Activated T-cell treated with anti-CD3 and anti-CD28 coated beads, Interleukin-2, amount 50 U/mL, for 4 hours (primary cell): ENCODE data around the gene PSMA8. TPM values are rescaled to one million over a fixed set of nuclear protein-coding genes. Genes with fewer than 3 reads are reported as not detected.
"Not testable (repeated sequence)": the region's sequence is repeated elsewhere in the genome, so short reads cannot be mapped to it uniquely, and the experiment has no call there.

Experiments used
- ATAC-seq, 2 donors: fragments of 200-7000 bp; cut with Tn5 transposase; one replicate each; pipeline ENCODE4 v1.10.0; 2021
- DNase-seq: peaks from one replicate; pipeline ENCODE4 v3.0.0-alpha.2; 2020
- H3K27me3 Mint-ChIP-seq: one replicate; pipeline ENCODE4 v1.8.0; 2021; ENCODE audit warnings: low read depth, mixed read lengths
- H3K36me3 Mint-ChIP-seq: one replicate; pipeline ENCODE4 v1.8.0; 2022; ENCODE audit warnings: mixed read lengths; ENCODE audit not compliant: insufficient read depth
- H3K4me1 Mint-ChIP-seq: one replicate; pipeline ENCODE4 v1.8.0; 2021; ENCODE audit warnings: low read depth, mixed read lengths
- H3K4me3 Mint-ChIP-seq: one replicate; pipeline ENCODE4 v1.8.0; 2021; ENCODE audit warnings: mild to moderate bottlenecking, moderate library complexity, mixed read lengths
- H3K9me3 Mint-ChIP-seq: one replicate; pipeline ENCODE4 v1.8.0; 2021; ENCODE audit warnings: mixed read lengths
- total RNA-seq, 3 donors: library from RNA; stranded (reverse); gene quantifications; one replicate each; pipeline ENCODE4 v1.2.1, GENCODE V29; 2021

Gene PSMA8
- total RNA-seq, 3 donors from 2014 or later = 0.87 to 2.1 (median 1.0) TPM

- no peak overlapping the region for H3K4me3 Mint-ChIP-seq
- DNase-seq (no peak), ATAC-seq (no peak)
- no peaks in the 10 kb centered on the region for H3K9me3 Mint-ChIP-seq
- peaks cover 3% of the 10 kb centered on the region for H3K4me1 Mint-ChIP-seq
- H3K27me3 Mint-ChIP-seq = no peaks in the 10 kb centered on the region
- no peaks in the 10 kb centered on the region for H3K36me3 Mint-ChIP-seq
These were observed 62.9 kb downstream of the PSMA8 start for GRCh38 chr18:26196605-26197004.

GRCh38 chr18:26202001-26202400 is 68.3 kb downstream of the PSMA8 start:
- not testable (repeated sequence) for H3K27me3 Mint-ChIP-seq, H3K4me1 Mint-ChIP-seq, ATAC-seq

GRCh38 chr18:26205318-26205717 is 71.6 kb downstream of the PSMA8 start:
- Mint-ChIP-seq H3K27me3 (no peaks in the 10 kb centered on the region), H3K36me3 (no peaks in the 10 kb centered on the region), H3K4me1 (no peaks in the 10 kb centered on the region), H3K9me3 (no peaks in the 10 kb centered on the region), H3K4me3 (no peak overlapping the region)
- DNase-seq (no peak), ATAC-seq (no peak)

More at GRCh38 chr18:26202001-26202400, 68.3 kb downstream of the PSMA8 start:
- H3K9me3 Mint-ChIP-seq, DNase-seq, H3K36me3 Mint-ChIP-seq, H3K4me3 Mint-ChIP-seq: not testable (repeated sequence)

GRCh38 chr18:26206488-26206887 is 72.8 kb downstream of the PSMA8 start:
- H3K4me1 Mint-ChIP-seq = no peaks in the 10 kb centered on the region
- H3K4me3 Mint-ChIP-seq = no peak overlapping the region
- no peaks in the 10 kb centered on the region for H3K9me3 Mint-ChIP-seq
- ATAC-seq (no peak), DNase-seq (no peak)
- no peaks in the 10 kb centered on the region for H3K27me3 Mint-ChIP-seq
- no peaks in the 10 kb centered on the region for H3K36me3 Mint-ChIP-seq

GRCh38 chr18:26207937-26208336 is 74.3 kb downstream of the PSMA8 start:
- Mint-ChIP-seq H3K36me3 (no peaks in the 10 kb centered on the region), H3K4me3 (no peak overlapping the region)
- no peak for ATAC-seq

GRCh38 chr18:26208977-26209376 is 75.3 kb downstream of the PSMA8 start:
- ATAC-seq (no peak), DNase-seq (no peak)
- Mint-ChIP-seq H3K4me1 (no peaks in the 10 kb centered on the region), H3K4me3 (no peak overlapping the region), H3K9me3 (no peaks in the 10 kb centered on the region), H3K36me3 (no peaks in the 10 kb centered on the region), H3K27me3 (no peaks in the 10 kb centered on the region)

More at GRCh38 chr18:26207937-26208336, 74.3 kb downstream of the PSMA8 start:
- Mint-ChIP-seq H3K4me1 (no peaks in the 10 kb centered on the region), H3K27me3 (no peaks in the 10 kb centered on the region), H3K9me3 (no peaks in the 10 kb centered on the region)
- no peak for DNase-seq

- ATAC-seq (no peak), DNase-seq (no peak)
- Mint-ChIP-seq H3K4me1 (peaks cover 11% of the 10 kb centered on the region), H3K4me3 (no peak overlapping the region), H3K27me3 (no peaks in the 10 kb centered on the region), H3K9me3 (no peaks in the 10 kb centered on the region), H3K36me3 (no peaks in the 10 kb centered on the region)
These were observed 76.5 kb downstream of the PSMA8 start for GRCh38 chr18:26210147-26210546.

- no peaks in the 10 kb centered on the region for H3K36me3 Mint-ChIP-seq
- ATAC-seq (peak; percentile 97), DNase-seq (peak; percentile 31)
- H3K9me3 Mint-ChIP-seq = no peaks in the 10 kb centered on the region
- H3K4me3 Mint-ChIP-seq = peak overlapping the region; percentile 69
- H3K27me3 Mint-ChIP-seq = no peaks in the 10 kb centered on the region
- H3K4me1 Mint-ChIP-seq = peaks cover 25% of the 10 kb centered on the region
These were observed 81.7 kb downstream of the PSMA8 start for GRCh38 chr18:26215247-26215970.

GRCh38 chr18:26225022-26225693 is 91.5 kb downstream of the PSMA8 start:
- peaks cover 31% of the 10 kb centered on the region for H3K4me1 Mint-ChIP-seq

GRCh38 chr18:26225915-26226228 is 92.2 kb downstream of the PSMA8 start:
- Mint-ChIP-seq H3K4me3 (peak overlapping the region; percentile 95), H3K36me3 (peaks cover 2% of the 10 kb centered on the region), H3K9me3 (no peaks in the 10 kb centered on the region), H3K27me3 (no peaks in the 10 kb centered on the region), H3K4me1 (peaks cover 36% of the 10 kb centered on the region)
- DNase-seq (no peak), ATAC-seq (peak; percentile 6 to 10)

More at GRCh38 chr18:26225022-26225693, 91.5 kb downstream of the PSMA8 start:
- H3K9me3 Mint-ChIP-seq = no peaks in the 10 kb centered on the region
- no peaks in the 10 kb centered on the region for H3K36me3 Mint-ChIP-seq
- H3K4me3 Mint-ChIP-seq = peak overlapping the region; percentile 95
- DNase-seq (no peak), ATAC-seq (no peak)
- no peaks in the 10 kb centered on the region for H3K27me3 Mint-ChIP-seq

- ATAC-seq (peak; percentile 84), DNase-seq (peak; percentile 96)
- peaks cover 3% of the 10 kb centered on the region for H3K36me3 Mint-ChIP-seq
- peak within 1 kb of the TSS; percentile 95 for H3K4me3 Mint-ChIP-seq
- no peaks in the 10 kb centered on the region for H3K27me3 Mint-ChIP-seq
- H3K4me1 Mint-ChIP-seq = peaks cover 36% of the 10 kb centered on the region
- no peaks in the 10 kb centered on the region for H3K9me3 Mint-ChIP-seq
These were observed 92.8 kb downstream of the PSMA8 start, which contains the start of gene TAF4B for GRCh38 chr18:26226229-26227050. Gene TAF4B (plus strand): TSS chr18:26226445. CDS start chr18:26226934, 489 bp downstream.

- H3K4me3 Mint-ChIP-seq = peak overlapping the region; percentile 95
- ATAC-seq (no peak), DNase-seq (no peak)
- no peaks in the 10 kb centered on the region for H3K9me3 Mint-ChIP-seq
- H3K36me3 Mint-ChIP-seq = peaks cover 7% of the 10 kb centered on the region
- no peaks in the 10 kb centered on the region for H3K27me3 Mint-ChIP-seq
- H3K4me1 Mint-ChIP-seq = peaks cover 36% of the 10 kb centered on the region
These were observed 93.5 kb downstream of the PSMA8 start for GRCh38 chr18:26227051-26227670.

- no peak for DNase-seq
These were observed 95.0 kb downstream of the PSMA8 start for GRCh38 chr18:26228562-26229260.

More at GRCh38 chr18:26228562-26229260, 95.0 kb downstream of the PSMA8 start:
- H3K4me1 Mint-ChIP-seq = peaks cover 47% of the 10 kb centered on the region
- ATAC-seq = peak; percentile 19 to 23
- no peaks in the 10 kb centered on the region for H3K9me3 Mint-ChIP-seq
- peak overlapping the region; percentile 95 for H3K4me3 Mint-ChIP-seq
- peaks cover 7% of the 10 kb centered on the region for H3K36me3 Mint-ChIP-seq
- H3K27me3 Mint-ChIP-seq = no peaks in the 10 kb centered on the region
